LNCaP clone FGC (cell line): ENCODE data around the gene ESPN.

Experiments
- DNase-seq: peaks from one replicate; pipeline ENCODE4 v3.0.0-alpha.2; 2011; ENCODE audit warnings: low read depth
- H3K4me3 ChIP-seq: 2 replicates; pipeline ENCODE4 v1.5.1; 2011; ENCODE audit warnings: mild to moderate bottlenecking, low read depth, low read length, control low read depth
- TF ChIP-seq, protein P1 (sequence below): IDR thresholded peaks from 2 replicates; pipeline ENCODE4 v1.5.1; 2012; ENCODE audit warnings: mild to moderate bottlenecking; ENCODE audit not compliant: control insufficient read depth, insufficient read depth; ENCODE audit errors: extremely low read depth

The ESPN gene

DNA sequence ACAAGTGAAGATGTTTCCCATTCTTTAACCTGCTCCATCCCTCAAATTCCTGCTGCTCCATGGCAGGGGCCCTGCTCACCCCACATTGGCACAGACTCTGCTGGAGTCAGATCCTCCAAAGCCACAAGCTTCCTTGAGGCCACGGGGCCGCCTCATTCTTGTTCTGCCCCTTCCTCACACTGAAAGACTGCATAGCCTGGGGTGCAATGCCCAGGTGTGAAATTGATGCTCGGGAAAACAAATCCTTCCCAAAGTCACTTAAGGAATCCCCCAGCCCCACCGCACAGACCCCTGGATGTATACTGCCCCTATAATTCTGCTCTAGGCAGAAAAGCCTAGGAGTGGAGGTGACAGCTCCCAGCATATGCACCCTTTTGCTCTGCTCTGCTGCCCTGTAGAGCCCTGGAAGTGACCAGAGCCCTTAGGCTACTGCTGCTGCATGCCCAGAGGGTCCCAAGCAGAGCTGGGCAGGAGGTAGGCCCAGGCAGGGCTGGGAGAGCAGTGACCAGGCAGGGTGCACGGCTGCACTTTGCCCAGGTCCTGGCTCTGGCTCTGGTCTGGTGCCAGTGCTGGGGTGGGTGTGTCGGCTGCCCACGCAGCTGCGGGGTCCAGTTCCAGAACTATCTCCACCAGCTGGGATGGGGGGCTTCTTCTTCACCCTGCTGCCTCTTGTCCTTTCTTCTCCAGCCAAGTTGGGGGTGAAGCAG, 6.5 kb upstream of the ESPN start:
- DNase-seq, result no peak
- TF ChIP-seq, protein P1, sequence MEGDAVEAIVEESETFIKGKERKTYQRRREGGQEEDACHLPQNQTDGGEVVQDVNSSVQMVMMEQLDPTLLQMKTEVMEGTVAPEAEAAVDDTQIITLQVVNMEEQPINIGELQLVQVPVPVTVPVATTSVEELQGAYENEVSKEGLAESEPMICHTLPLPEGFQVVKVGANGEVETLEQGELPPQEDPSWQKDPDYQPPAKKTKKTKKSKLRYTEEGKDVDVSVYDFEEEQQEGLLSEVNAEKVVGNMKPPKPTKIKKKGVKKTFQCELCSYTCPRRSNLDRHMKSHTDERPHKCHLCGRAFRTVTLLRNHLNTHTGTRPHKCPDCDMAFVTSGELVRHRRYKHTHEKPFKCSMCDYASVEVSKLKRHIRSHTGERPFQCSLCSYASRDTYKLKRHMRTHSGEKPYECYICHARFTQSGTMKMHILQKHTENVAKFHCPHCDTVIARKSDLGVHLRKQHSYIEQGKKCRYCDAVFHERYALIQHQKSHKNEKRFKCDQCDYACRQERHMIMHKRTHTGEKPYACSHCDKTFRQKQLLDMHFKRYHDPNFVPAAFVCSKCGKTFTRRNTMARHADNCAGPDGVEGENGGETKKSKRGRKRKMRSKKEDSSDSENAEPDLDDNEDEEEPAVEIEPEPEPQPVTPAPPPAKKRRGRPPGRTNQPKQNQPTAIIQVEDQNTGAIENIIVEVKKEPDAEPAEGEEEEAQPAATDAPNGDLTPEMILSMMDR, result no peak
- H3K4me3 ChIP-seq, result no peak overlapping the region

DNA sequence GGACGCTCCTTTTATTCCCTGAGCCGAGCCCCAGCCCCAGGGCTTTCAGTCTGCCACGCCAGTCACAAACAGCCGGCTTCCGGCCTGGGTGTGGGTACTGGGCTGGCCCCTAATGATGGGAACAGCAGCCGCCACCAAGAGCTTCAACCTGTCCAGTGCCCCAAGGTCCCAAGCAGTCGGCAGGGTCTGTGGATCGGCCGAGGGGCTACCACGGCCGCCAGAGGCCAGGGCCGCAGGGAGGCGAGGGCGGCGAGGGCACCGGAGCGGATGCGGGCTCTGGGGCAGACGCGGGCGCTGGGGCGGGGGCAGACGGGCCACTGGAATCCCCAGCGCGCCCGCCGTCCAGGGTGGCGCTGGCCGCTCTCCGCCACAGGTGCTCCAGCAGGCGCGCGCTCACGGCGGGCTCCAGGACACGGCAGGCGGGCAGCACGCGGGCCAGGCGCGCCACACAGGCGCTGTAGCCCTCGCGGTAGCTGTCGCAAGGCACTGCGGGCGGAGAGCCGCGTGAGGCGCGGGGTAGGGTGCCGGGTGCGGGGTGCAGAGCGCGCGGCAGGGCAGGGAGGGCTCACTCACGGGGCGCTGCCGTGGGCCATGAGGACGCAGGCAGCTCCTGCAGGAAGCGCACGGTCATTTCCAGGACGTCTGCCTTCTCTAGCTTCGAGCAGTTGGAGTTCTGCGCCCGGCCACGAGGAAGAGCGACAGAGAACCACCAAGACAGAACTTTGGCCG, 5.7 kb upstream of the ESPN start:
- peak overlapping the region; percentile 48 for H3K4me3 ChIP-seq

DNA sequence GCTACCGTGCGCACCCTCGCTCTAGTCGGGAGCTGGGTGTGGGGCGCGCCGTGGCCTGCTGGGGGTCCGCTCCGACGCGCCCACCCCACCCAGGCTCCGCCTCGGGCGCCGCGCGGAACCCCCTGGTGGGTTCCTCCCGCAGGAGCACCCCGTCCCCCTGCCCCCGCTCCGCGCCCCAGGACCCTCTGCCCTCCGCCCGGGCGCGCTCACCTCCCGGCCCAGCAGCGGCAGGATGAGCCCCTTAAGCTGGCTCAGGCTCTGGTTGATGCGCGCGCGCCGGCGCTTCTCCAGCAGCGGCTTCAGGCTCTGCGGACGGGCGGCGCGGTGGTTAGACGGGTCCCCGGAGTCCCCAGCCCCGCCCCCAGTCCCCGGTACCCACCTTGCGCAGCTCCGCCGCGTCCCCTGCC, 5.2 kb upstream of the ESPN start:
- TF ChIP-seq, protein P1, result no peak
- peak overlapping the region; percentile 48 for H3K4me3 ChIP-seq
- no peak for DNase-seq

More for the DNA sequence above, 5.7 kb upstream of the ESPN start:
- TF ChIP-seq, protein P1, result no peak
- no peak for DNase-seq

- peak within 1 kb of the TSS; percentile 48 for H3K4me3 ChIP-seq
- no peak for DNase-seq
- TF ChIP-seq, protein P1, result no peak
These were observed 4.6 kb upstream of the ESPN start, which contains the start of gene HES2 for GRCh38 chr1:6419804-6420453. TSS of gene HES2 (minus strand) at chr1:6419919. CDS start at chr1:6419820, 99 bp downstream.

DNA sequence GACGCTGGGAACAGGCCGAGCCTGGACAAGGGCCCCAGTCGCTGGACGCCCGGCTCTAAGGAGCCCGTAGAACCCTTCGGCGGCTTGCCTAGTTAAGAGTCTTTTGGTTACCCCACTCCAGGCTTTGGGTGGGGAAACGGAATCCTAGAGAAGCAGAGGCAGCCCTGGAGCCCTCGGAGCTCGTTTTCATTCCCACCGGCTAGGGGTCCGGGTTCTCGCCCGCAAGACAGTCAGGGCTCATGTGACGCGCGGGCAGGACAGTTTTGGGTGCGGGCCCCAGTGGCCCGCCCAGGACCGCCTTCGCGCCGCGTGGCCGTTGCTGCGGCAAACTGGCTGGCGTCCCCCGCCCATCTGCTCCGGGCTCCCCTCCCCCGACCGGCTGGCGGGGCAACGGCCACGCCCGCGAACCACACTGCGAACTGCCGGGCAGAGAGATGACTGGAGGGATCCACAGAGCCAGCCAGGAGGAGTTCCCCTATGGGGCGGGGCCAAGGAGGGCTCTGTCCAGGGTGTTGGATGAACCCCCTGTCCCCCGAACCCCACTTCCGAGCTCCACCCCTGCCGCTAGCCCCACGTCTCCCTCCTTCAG, 4.0 kb upstream of the ESPN start:
- TF ChIP-seq, protein P1, result no peak
- DNase-seq, result no peak
- no peak overlapping the region for H3K4me3 ChIP-seq

DNA sequence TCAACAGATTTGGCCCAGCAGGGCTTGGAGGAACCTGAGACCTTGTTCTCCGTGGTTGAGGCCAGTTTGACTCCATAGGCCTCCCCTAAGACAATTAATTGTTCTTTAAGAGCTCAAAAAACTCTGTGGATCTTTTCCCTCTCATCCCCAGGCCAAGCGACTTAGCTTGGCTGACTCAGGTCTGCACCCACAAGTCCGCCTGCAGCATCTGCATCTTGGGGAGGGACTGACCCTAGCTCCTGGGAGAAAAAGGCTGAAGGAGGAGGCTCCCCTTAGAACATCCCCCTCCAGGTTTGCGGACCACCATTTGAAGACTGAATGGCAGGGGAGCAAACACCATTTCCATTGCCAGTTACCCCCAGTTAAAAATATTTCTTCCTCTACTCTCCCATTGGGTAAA, 3.3 kb upstream of the ESPN start:
- no peak for DNase-seq
- TF ChIP-seq, protein P1, result no peak
- H3K4me3 ChIP-seq, result no peak overlapping the region
